ENCODE data around the gene GPSM1. TPM values are rescaled to one million over a fixed set of nuclear protein-coding genes. Genes with fewer than 3 reads are reported as not detected.

The GPSM1 gene
- total RNA-seq, 1 donor from 2014 or later: 35.4 TPM

- no peaks in the 10 kb centered on the region for H3K9me3 ChIP-seq
- TF ChIP-seq CTCF (IDR thresholded peaks at IDR 0.05): no peak
- TF ChIP-seq POLR2A (IDR thresholded peaks at IDR 0.05): no peak
- no peak for TF ChIP-seq POLR2AphosphoS5 (IDR thresholded peaks at IDR 0.05; ENCODE audit: insufficient read depth in 1 of 2, low read depth in 1 of 2)
- no peak overlapping the region for H3K4me3 ChIP-seq
- DNase-seq (ENCODE audit: extremely low spot score in 2 of 2): no peak
- no peaks in the 10 kb centered on the region for H3K4me1 ChIP-seq
- intact Hi-C loops (cut with DNase I): no loop called here
- no peaks in the 10 kb centered on the region for H3K27me3 ChIP-seq
- peaks cover 0 to 85% of the 10 kb centered on the region in 2 donors for H3K36me3 ChIP-seq
- H3K27ac ChIP-seq: no peak overlapping the region
Measured at GRCh38 chr9:136385015-136385414, 57.7 kb downstream of the GPSM1 start.

DNA sequence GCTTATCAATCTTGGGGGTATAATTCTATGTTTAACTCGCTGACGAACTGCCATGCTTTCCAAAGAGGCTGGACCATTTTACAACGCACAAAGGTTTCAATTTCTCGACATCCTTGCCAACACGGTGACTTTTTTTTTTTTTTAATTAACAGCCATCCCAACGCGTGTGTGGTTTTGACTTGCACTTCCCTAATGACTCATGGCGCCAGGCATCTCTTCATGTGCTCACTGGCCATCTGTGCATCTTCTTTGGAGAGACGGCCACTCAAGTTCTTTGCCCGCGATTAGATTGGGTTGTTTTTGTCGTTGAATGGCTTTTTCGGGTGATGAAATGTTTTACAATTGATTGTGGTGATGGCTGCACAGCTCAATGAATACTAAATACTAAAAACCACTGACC is 58.7 kb downstream of the GPSM1 start:
- H3K36me3 ChIP-seq: peaks cover 0 to 79% of the 10 kb centered on the region in 2 donors
- no peak for DNase-seq (ENCODE audit: extremely low spot score in 2 of 2)
- intact Hi-C loops (cut with DNase I): no loop called here

DNA sequence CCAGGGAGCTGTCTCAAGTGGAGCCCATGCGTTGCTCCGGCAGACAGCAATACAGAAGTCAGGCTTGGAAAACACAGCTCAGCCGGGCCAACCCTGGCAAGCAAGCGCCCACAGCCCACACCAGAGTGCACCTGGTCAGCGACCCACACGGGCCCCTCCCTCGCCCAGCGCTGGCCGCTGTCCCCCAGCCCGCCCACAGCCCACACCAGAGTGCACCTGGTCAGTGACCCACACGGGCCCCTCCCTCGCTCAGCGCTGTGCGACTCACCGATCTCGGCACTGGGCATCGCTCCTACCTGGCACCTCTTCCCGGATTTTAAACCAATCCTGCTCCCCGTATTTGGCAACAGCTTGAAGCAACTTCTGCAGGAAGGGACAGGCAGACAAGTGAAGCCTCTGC is 59.9 kb downstream of the GPSM1 start:
- peaks cover 0 to 79% of the 10 kb centered on the region in 2 donors for H3K36me3 ChIP-seq
- no peak for DNase-seq (ENCODE audit: extremely low spot score in 2 of 2)
- H3K27ac ChIP-seq: no peak overlapping the region
- no peaks in the 10 kb centered on the region for H3K27me3 ChIP-seq
- H3K4me3 ChIP-seq: no peak overlapping the region
- TF ChIP-seq POLR2A (IDR thresholded peaks at IDR 0.05) (no peak), CTCF (IDR thresholded peaks at IDR 0.05) (no peak), POLR2AphosphoS5 (IDR thresholded peaks at IDR 0.05; ENCODE audit: insufficient read depth in 1 of 2, low read depth in 1 of 2) (no peak)
- H3K4me1 ChIP-seq: no peaks in the 10 kb centered on the region
- no peaks in the 10 kb centered on the region for H3K9me3 ChIP-seq
- intact Hi-C loops (cut with DNase I): no loop called here

More for the DNA sequence above, 58.7 kb downstream of the GPSM1 start:
- no peaks in the 10 kb centered on the region for H3K9me3 ChIP-seq
- no peaks in the 10 kb centered on the region for H3K27me3 ChIP-seq
- TF ChIP-seq POLR2A (IDR thresholded peaks at IDR 0.05) (no peak), CTCF (IDR thresholded peaks at IDR 0.05) (no peak), POLR2AphosphoS5 (IDR thresholded peaks at IDR 0.05; ENCODE audit: insufficient read depth in 1 of 2, low read depth in 1 of 2) (no peak)
- no peaks in the 10 kb centered on the region for H3K4me1 ChIP-seq
- H3K27ac ChIP-seq: no peak overlapping the region
- no peak overlapping the region for H3K4me3 ChIP-seq

DNA sequence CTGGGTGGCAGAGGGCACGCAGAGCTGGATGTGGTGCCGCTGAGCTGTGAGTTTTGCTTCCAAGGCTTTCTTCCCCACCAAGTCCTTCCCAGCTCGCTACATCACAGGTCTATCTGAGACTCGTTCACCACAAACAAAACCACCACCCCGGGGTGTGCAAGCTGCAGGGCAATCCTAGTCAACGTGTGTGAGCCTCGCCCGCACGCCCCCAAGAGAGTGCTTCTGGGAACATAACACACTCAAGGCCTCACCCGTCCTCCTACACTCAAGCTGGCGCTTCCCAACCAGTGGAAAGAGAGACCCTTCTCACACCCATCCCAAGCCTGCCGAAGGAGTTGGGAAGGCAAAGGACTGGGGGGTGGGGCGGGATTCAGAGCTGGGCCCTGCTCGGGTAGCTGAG is 62.1 kb downstream of the GPSM1 start:
- H3K4me1 ChIP-seq: no peaks in the 10 kb centered on the region
- H3K9me3 ChIP-seq: no peaks in the 10 kb centered on the region
- H3K4me3 ChIP-seq: no peak overlapping the region
- peaks cover 0 to 79% of the 10 kb centered on the region in 2 donors for H3K36me3 ChIP-seq
- TF ChIP-seq POLR2AphosphoS5 (IDR thresholded peaks at IDR 0.05; ENCODE audit: insufficient read depth in 1 of 2, low read depth in 1 of 2): no peak
- TF ChIP-seq CTCF (IDR thresholded peaks at IDR 0.05): no peak
- TF ChIP-seq POLR2A (IDR thresholded peaks at IDR 0.05): no peak
- no peak overlapping the region for H3K27ac ChIP-seq
- no peaks in the 10 kb centered on the region for H3K27me3 ChIP-seq
- DNase-seq (ENCODE audit: extremely low spot score in 2 of 2): no peak
- intact Hi-C loops (cut with DNase I): no loop called here

DNA sequence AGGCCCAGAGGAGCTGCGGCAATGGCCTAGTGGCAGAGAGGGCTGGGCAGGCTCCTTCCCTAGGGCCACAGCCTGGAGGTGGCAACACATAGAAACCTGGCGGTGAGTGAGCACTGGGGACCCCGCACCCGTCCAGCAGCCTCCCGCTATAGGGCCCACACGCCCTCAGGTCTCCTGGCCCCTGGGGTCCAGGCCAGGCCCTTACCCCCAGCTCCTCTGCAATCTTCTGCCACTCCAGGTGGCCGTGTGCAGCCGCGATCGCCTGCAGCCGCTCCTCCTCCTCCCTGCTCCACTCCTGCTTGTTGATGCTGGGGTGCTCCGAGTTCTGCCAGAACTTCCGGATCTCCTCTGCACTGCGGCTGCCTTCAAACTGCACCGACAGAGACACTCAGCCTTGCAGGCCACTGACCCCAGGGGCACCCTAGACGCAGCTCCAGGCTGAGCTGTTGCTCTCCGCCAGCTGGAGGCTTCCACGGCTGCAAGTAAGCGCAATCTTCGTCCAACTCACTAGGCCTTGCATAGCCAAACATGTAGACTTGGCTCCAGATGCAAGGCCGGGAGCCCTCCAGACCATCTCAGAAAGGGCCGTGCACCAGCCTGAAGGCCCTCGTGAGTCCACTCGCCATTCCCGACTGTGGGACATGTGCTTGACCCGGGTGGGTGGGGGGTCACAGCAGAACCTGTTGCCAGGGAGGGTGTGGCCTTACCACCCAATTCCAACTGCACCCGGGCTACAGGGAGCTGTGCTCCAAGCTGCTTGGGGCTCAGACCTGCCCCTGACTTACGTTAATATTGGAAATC is 64.6 kb downstream of the GPSM1 start:
- TF ChIP-seq POLR2AphosphoS5 (IDR thresholded peaks at IDR 0.05; ENCODE audit: insufficient read depth in 1 of 2, low read depth in 1 of 2): no peak
- peaks cover 0 to 93% of the 10 kb centered on the region in 2 donors for H3K36me3 ChIP-seq
- DNase-seq (ENCODE audit: extremely low spot score in 2 of 2): no peak
- no peak overlapping the region for H3K4me3 ChIP-seq
- H3K4me1 ChIP-seq: no peaks in the 10 kb centered on the region
- intact Hi-C loops (cut with DNase I): no loop called here
- H3K27ac ChIP-seq: no peak overlapping the region
- H3K9me3 ChIP-seq: no peaks in the 10 kb centered on the region
- H3K27me3 ChIP-seq: no peaks in the 10 kb centered on the region
